ENCODE results near the gene TGFB2.

Gene TGFB2

DNA sequence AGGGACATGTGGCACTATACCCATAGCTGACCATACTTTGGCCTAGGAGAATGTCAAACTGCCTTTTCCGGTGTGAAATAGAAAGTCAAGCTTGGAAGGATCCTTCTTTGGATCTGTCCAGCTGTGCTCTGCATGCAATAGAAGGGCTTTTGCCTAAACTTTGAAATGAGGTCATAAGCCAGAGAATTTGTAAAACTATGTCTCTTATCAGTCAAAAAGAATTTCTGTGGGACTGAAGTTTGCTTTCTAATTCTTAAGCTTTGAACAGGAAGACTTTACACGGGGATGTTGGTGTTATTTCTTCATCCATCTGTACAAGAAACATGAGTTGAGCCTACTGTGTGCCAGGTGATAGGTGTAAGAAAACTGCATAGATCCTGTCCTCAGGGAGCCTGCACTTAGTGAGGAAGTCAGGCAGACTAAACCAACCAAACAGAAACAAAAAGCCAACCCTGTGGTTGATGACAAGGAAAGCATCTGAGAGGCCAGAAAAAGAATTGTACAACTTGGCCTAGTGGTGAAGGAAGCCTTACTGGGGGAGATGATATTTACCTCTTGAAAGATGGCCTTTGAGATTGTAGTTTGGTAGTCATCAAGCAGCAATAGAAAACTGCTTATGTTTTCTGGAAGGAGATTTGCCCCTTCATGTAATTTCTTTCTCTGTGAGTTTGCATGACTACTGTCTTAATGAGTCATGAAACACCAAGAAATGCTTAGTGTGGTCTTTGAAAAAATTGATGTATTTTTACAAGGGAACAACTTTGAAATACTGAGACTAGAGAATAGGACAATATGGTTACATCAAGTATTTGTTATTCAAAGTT is 24.8 kb downstream of the TGFB2 start:
- ChIA-PET POLR2A (ENCODE audit: low non-redundant PET) (no interaction called here), CTCF (no interaction called here)
- H3K27ac ChIP-seq = no peak overlapping the region
- TF ChIP-seq, protein P1, sequence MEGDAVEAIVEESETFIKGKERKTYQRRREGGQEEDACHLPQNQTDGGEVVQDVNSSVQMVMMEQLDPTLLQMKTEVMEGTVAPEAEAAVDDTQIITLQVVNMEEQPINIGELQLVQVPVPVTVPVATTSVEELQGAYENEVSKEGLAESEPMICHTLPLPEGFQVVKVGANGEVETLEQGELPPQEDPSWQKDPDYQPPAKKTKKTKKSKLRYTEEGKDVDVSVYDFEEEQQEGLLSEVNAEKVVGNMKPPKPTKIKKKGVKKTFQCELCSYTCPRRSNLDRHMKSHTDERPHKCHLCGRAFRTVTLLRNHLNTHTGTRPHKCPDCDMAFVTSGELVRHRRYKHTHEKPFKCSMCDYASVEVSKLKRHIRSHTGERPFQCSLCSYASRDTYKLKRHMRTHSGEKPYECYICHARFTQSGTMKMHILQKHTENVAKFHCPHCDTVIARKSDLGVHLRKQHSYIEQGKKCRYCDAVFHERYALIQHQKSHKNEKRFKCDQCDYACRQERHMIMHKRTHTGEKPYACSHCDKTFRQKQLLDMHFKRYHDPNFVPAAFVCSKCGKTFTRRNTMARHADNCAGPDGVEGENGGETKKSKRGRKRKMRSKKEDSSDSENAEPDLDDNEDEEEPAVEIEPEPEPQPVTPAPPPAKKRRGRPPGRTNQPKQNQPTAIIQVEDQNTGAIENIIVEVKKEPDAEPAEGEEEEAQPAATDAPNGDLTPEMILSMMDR (conservative IDR thresholded peaks at IDR 0.05; ENCODE audit: low read depth) = no peak
- no peak for DNase-seq (ENCODE audit: low spot score)

GRCh38 chr1:218371927-218372672 is 27.0 kb downstream of the TGFB2 start:
- ChIA-PET POLR2A (ENCODE audit: low non-redundant PET) (no interaction called here), CTCF (interaction anchor here (1.2 kb wide), 1 partner anchor 33 kb away, joined by 3 read pairs; no protein-coding TSS in a partner anchor)

DNA sequence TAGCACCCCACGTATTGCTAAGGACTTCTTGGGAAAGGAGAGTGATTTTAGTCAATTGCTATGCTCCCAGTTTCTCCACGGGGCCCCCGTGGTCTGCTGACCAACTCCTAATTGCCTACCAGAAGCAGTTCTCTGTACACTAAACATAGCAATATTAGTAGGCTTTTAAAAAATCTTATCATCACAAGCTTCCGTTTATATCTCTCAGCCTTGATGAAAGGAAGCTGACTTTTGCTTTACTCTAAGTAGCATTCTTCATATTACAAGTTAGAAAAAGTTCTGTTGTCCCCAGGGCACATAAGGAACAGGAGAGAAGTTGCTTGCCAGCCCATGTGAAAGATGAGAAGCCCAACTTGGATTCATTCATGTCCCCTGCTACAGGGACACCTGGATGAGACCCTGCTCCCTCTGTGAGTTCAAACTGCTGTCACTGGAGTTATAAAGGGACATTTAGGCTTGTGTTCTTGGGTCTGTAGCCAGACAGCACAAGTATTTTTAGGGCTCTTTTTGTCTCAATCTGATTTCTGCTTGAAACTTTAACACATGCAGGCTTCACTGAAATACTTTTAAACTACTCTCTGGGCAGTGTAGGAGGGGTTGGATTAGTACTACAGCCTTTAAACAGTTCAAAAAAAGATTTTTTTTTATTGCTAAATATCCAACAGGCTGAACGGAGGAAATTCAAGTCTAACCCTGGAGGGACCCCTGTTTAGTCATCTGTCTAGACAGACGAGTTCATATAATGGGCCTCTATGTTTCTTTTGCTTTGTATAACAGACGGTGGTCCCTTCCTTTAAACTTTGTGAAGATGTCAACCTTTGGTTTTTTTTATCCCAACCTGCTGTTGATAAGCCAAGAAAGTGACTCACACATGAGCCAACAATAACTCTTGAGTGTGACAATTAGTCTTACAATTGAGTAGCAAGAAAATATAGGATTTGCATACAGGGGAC is 29.5 kb downstream of the TGFB2 start:
- TF ChIP-seq, protein P1 (conservative IDR thresholded peaks at IDR 0.05; ENCODE audit: low read depth) = no peak
- H3K27ac ChIP-seq = no peak overlapping the region
- CTCF ChIA-PET = no interaction called here
- POLR2A ChIA-PET (ENCODE audit: low non-redundant PET) = no interaction called here
- DNase-seq (ENCODE audit: low spot score) = peak; percentile 8

More at GRCh38 chr1:218371927-218372672, 27.0 kb downstream of the TGFB2 start:
- TF ChIP-seq, protein P1 (conservative IDR thresholded peaks at IDR 0.05; ENCODE audit: low read depth) = no peak
- no peak for DNase-seq (ENCODE audit: low spot score)
- no peak overlapping the region for H3K27ac ChIP-seq

DNA sequence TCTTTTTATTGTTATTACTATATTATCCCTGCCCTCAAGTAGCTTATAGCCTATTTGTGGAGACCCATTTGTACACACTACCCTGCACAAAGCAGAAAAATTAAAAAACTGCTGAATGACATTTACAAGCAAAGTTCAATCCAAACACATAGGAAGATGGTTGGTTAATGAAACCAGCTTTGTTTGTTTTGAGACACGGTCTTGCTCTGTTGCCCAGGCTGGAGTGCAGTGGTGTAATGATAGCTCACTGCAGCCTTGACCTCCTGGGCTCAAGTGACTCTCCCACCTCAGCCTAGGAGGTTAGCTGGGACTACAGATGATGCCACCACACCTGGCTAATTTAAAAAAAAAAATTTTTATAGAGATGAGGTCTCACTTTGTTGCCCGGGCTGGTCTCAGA is 31.6 kb downstream of the TGFB2 start:
- DNase-seq (ENCODE audit: low spot score) = no peak
- ChIA-PET POLR2A (ENCODE audit: low non-redundant PET) (no interaction called here), CTCF (interaction anchor here (0.5 kb wide), 1 partner anchor 135 kb away, joined by 5 read pairs; no protein-coding TSS in a partner anchor)
- TF ChIP-seq, protein P1 (conservative IDR thresholded peaks at IDR 0.05; ENCODE audit: low read depth) = no peak
- H3K27ac ChIP-seq = peak overlapping the region; percentile 91

DNA sequence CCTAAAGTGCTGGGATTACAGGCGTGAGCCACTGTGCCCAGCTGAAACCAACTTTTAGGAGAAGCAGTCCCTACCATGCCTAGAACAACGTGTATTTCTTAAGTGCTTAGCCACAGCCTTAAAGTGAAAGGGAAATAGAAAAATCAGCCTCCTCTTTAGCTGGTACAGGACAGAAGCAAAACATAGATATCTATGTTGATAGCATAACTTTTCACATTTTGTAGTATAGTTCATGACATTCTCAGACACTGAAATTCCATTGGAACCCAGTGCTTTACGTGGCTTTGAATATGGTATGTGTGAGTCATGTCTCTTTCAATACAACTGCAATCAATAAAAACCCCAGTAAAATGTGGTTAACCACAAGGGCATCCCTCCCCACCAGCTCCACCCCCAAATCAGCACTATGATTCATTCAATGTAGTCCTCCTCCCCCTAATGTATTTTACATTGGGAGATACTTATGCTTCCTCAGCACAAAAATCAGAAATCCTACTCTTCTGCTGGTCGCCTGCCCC is 32.1 kb downstream of the TGFB2 start:
- peak; percentile 97 for DNase-seq (ENCODE audit: low spot score)
- CTCF ChIA-PET = no interaction called here
- POLR2A ChIA-PET (ENCODE audit: low non-redundant PET) = no interaction called here
- TF ChIP-seq, protein P1 (conservative IDR thresholded peaks at IDR 0.05; ENCODE audit: low read depth) = no peak
- peak overlapping the region; percentile 91 for H3K27ac ChIP-seq
